Nephron progenitor cell (in vitro differentiated cells): Measurements from ENCODE around the gene CARS1.

ENCODE experiments used
- DNase-seq: peaks from one replicate; pipeline ENCODE4 v3.0.0; 2021
- H3K27ac Mint-ChIP-seq: 2 replicates; pipeline ENCODE4 v1.8.0; 2021; ENCODE audit warnings: mild to moderate bottlenecking, moderate library complexity, mixed read lengths
- H3K27me3 Mint-ChIP-seq: 2 replicates; pipeline ENCODE4 v1.8.0; 2021; ENCODE audit warnings: mild to moderate bottlenecking, low read depth, mixed read lengths; ENCODE audit not compliant: poor library complexity
- H3K36me3 Mint-ChIP-seq: 2 replicates; pipeline ENCODE4 v1.8.0; 2021; ENCODE audit warnings: low read depth, mixed read lengths
- H3K4me1 Mint-ChIP-seq: 2 replicates; pipeline ENCODE4 v1.8.0; 2021; ENCODE audit warnings: mixed read lengths
- H3K4me3 Mint-ChIP-seq: 2 replicates; pipeline ENCODE4 v1.8.0; 2021; ENCODE audit warnings: mild to moderate bottlenecking, moderate library complexity, mixed read lengths
- H3K9me3 Mint-ChIP-seq: 2 replicates; pipeline ENCODE4 v1.8.0; 2021; ENCODE audit warnings: mild to moderate bottlenecking, moderate library complexity, mixed read lengths
- CTCF ChIP-seq: fragments of 200-600 bp; sonication (generic); IDR thresholded peaks from 2 replicates; pipeline ENCODE4 v1.5.0; 2021; ENCODE audit warnings: antibody characterized with exemption

Gene CARS1

GRCh38 chr11:3002871-3003270 is 54.4 kb downstream of the CARS1 start:
- H3K4me3 Mint-ChIP-seq = no peak overlapping the region
- H3K27me3 Mint-ChIP-seq = no peaks in the 10 kb centered on the region
- H3K9me3 Mint-ChIP-seq = no peaks in the 10 kb centered on the region
- H3K36me3 Mint-ChIP-seq = peaks cover 28% of the 10 kb centered on the region
- H3K27ac Mint-ChIP-seq = no peak overlapping the region
- no peaks in the 10 kb centered on the region for H3K4me1 Mint-ChIP-seq
- no peak for TF ChIP-seq CTCF
- DNase-seq = no peak

GRCh38 chr11:3002351-3002861 is 54.8 kb downstream of the CARS1 start:
- Mint-ChIP-seq H3K27me3 (no peaks in the 10 kb centered on the region), H3K36me3 (peaks cover 28% of the 10 kb centered on the region), H3K4me3 (no peak overlapping the region), H3K9me3 (no peaks in the 10 kb centered on the region), H3K4me1 (peaks cover 2% of the 10 kb centered on the region), H3K27ac (peak overlapping the region; percentile 18)
- no peak for TF ChIP-seq CTCF
- no peak for DNase-seq

GRCh38 chr11:3001496-3001895 is 55.7 kb downstream of the CARS1 start:
- TF ChIP-seq CTCF = no peak
- no peaks in the 10 kb centered on the region for H3K9me3 Mint-ChIP-seq
- H3K27ac Mint-ChIP-seq = peak overlapping the region; percentile 59
- peaks cover 10% of the 10 kb centered on the region for H3K4me1 Mint-ChIP-seq
- peaks cover 28% of the 10 kb centered on the region for H3K36me3 Mint-ChIP-seq
- H3K27me3 Mint-ChIP-seq = peaks cover 3% of the 10 kb centered on the region
- no peak for DNase-seq
- H3K4me3 Mint-ChIP-seq = no peak overlapping the region

GRCh38 chr11:3000032-3000961 is 56.9 kb downstream of the CARS1 start:
- Mint-ChIP-seq H3K36me3 (peaks cover 22% of the 10 kb centered on the region), H3K9me3 (no peaks in the 10 kb centered on the region), H3K4me1 (peaks cover 14% of the 10 kb centered on the region), H3K4me3 (no peak overlapping the region), H3K27me3 (peaks cover 3% of the 10 kb centered on the region), H3K27ac (no peak overlapping the region)
- no peak for DNase-seq
- no peak for TF ChIP-seq CTCF

GRCh38 chr11:2999464-2999998 is 57.7 kb downstream of the CARS1 start:
- H3K9me3 Mint-ChIP-seq = no peaks in the 10 kb centered on the region
- peaks cover 21% of the 10 kb centered on the region for H3K36me3 Mint-ChIP-seq
- H3K27me3 Mint-ChIP-seq = peaks cover 6% of the 10 kb centered on the region
- no peak overlapping the region for H3K4me3 Mint-ChIP-seq
- no peak for DNase-seq
- TF ChIP-seq CTCF = no peak
- H3K27ac Mint-ChIP-seq = no peak overlapping the region
- peaks cover 16% of the 10 kb centered on the region for H3K4me1 Mint-ChIP-seq
